Sciatic nerve (tissue), 2 donors: Measurements from ENCODE around the gene GAL. TPM values are rescaled to one million over a fixed set of nuclear protein-coding genes. Genes with fewer than 3 reads are reported as not detected.

Source experiments
- ATAC-seq: fragments of 200-7000 bp; cut with Tn5 transposase; one replicate; pipeline ENCODE4 v1.9.1; 2020; ENCODE audit warnings: mild to moderate bottlenecking, moderate library complexity
- DNase-seq: peaks from one replicate; pipeline ENCODE4 v3.0.0-alpha.2; 2020; ENCODE audit warnings: low spot score
- intact Hi-C: fragments of 100-400 bp; cut with DNase I; formaldehyde crosslinking; loops from one replicate; pipeline ENCODE4 v1.14.2; 2022
- total RNA-seq: library from RNA; stranded (reverse); fragmentation: NEBNext Ultra II Directional; extraction: Animal tissue kit (Norgen Biotek cat#: 25700); gene quantifications from one replicate; pipeline ENCODE4 v1.2.1, GENCODE V29; 2021
- donor health status: DM: no; HTN: no; CAD: no.
- donor health status: DM: no; HTN: no; CAD: no.

The GAL gene
- total RNA-seq, 1 donor from 2014 or later, result not detected

DNA sequence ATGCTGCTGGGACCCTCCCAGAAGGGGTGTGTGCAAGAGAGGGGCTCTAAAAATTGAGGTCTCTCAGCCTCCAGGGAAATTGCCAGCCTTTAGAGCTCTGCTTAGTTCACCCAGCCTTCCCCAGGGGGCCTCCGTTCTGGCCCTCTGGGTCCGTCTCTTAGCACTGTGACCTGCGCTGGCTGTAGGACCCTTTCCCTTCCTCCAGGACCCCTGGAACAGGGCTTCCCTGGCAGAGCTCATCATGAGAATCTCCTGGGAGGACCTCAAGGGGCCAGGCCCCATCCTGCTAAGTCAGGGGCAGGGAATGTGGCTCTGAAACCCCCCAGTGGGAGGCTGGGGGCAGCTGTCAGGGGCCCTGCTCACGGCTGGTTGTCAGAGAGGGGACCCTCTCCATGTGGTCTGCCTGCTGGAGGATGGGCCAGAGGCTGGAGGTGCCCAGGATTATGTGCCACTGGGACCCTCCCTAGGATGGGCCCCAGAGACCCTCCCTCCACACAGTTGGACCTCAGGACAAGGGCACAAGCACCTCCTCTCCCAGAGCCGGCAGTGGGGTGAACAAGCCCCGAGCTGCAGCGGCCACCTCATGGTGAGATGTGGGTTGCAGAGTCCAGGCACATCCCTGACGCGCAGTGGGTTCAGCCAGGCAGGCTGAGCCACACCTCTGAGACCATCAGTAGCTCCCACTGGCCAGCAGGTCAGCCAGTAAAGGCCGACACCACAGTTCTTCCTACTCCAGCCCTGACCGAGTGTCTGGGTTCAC, 27.1 kb upstream of the GAL start:
- peak; percentile 48 for DNase-seq
- intact Hi-C loops, result no loop called here
- no peak for ATAC-seq

DNA sequence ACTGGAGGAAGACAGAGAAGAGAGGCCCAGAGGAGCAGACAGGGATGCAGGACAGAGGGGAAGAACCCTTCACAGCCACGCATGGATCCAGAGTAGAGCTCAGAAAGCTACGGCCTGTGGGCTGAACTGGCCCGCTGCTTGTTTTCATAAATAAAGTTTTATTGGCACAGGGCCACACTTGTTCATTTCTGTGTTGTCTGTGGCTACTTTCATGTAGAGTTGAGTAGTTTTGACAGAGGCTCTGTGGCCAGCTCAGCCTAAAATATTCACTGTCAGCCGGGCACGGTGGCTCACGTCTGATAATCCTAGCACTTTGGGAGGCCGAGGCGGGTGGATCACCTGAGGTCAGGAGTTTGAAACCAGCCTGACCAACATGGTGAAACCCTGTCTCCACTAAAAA, 26.2 kb upstream of the GAL start:
- intact Hi-C loops, result no loop called here
- DNase-seq (no peak), ATAC-seq (no peak)

DNA sequence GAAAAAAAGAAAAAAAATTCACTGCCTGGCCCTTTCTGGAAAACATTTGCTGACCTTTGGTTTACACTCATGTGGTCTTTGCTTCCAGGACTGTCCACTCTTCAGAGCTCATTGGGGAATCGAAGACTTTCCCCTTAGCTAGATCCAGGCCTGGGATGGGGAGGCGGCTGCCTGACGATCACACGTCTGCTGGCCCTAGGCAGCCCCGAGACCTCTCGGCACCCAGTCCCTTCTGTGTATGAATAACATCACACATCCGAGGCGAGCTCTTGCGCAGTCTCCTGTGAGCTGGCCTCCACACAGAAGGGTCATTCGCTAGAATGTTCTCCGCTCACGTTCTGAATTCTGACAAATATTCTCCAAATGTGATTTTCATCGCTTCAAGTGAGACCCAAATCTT, 25.7 kb upstream of the GAL start:
- peak; percentile 88 for ATAC-seq
- DNase-seq, result peak; percentile 74

DNA sequence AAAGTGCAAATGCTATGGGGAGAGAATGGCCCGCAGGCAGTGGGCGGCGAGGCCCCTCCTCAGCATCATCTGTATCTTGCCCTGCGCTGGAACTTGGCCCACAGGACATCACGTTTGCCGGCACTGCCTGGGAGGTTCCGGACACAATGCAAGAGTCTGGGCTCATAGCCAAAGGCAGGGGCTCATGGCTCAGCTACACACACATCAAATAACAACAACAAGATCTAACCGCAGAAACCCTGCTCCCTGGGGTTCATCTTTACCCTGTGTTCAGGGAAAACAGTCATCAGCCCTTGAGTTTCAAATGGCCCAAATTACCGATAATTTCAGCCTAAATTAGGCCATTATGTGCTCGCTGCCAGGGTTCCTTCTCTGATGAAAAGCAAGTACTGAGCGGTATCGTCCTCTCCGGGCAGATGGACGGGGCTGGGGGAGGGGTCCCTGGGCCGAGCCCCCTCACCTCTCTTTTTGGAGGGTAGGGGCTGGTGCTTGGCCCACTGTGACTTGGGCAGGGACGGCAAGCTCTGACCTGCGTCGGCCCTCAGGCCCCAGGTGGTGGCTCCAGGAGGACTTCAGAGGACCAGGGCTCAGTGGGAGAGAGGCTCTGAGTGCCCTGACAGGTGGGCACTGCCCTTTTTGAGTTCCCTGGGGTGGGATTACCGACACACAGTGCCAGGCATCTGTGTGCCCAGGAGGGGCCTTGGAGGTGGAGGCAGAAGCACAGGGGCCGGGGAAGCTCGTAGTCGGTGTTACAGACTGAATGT, 25.0 kb upstream of the GAL start:
- DNase-seq, result peak; percentile 91
- intact Hi-C loops, result no loop called here
- ATAC-seq, result peak; percentile 93

More for the DNA sequence above, 25.7 kb upstream of the GAL start:
- intact Hi-C loops, result no loop called here

DNA sequence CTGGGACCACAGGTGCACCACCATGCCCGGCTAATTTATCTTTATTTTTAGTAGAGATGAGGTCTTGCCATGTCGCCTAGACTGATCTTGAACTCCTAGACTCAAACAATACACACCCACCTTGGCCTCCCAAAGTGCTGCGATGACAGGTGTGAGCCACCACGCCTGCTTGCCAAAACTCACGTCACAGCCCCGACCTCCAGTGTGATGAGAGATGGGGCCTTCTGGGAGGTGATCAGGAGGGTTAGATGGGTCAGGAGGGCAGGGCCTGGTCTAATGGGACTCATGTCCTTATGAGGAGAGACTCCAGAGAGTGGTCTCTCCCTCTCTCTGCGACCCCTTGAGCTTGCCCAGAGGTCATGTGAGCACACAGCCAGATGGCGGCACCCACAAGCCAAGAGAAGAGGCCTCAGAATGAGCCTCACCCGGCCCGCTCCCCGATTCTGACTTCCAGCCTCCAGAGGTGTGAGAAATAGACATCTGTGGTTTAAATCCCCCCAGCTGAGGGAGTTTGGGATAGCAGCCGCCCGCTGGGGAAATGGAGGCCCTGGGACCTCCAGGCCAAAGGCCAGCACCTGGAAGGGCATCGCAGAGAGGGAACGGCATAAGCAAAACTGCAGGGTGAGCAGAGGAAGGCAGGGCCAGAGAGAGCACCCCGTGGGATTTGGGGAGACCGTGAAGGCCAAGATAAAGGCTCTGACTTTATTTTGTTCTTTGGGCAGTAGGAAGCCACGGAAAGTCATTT, 24.1 kb upstream of the GAL start:
- intact Hi-C loops, result no loop called here
- ATAC-seq (no peak), DNase-seq (peak; percentile 53)

DNA sequence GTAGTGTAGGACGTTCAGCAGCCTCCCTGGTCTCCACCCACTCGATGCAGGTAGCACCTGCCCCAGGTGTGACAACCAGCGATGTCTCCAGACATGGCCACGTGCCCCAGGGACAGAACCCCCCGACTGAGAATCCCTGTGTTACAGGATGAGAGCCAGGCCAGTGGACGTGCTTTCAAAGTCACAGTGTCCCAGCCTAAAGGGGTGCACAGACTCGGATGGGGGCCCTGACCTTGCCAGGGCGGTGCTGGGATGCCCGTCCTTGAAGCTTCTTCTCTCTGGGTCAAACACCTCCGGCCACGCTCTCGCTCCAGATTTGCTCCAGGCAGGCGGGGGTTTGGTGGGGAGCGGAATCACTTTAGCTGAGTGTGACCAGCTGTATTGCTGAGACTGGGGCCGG, 23.3 kb upstream of the GAL start:
- DNase-seq, result peak; percentile 48
- intact Hi-C loops, result no loop called here
- ATAC-seq, result no peak

DNA sequence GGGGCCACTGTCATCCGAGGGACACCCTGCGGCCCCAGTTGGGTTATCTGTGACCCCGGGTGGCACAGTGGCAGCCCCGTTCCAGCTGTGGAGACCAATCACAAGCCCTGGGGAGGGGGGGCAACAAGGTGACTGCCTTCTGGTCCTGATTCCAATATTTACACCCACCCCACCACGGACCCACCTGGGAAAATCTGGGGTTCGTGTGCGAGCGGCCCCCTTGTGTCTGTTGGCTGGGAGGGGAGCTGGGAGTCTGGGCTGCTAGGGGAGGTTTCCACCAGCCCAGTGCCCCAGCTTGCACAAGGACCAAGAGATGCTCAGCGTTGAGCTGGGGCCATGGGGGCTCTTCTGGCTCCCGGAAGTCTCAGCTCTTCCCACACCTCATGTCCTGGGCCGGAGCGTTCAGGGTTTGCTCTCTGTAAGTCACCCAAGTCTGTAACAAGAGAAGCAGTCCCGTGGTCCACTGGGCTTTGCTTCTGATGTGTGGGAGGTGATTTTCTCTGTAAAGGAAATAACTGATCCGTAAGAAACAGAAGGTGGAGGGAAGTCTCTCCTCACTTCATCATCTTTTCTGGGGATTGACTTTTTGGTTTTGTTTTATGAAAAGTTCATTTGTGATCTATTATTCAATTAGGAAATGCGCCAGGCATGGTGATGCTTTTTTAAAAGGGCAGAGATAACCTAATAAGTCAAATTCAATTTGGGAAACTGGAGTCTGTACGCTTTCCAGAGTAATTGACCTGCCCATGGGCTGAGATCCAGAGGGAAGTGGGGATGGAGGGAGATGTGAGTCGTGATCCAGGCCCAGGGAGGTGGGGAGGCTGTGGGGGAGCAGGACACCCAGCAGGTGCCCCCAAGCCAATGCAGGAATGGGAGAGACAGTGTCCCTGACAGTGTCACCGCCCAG, 22.4 kb upstream of the GAL start:
- ATAC-seq (no peak), DNase-seq (peak; percentile 45)
- intact Hi-C loops, result no loop called here

DNA sequence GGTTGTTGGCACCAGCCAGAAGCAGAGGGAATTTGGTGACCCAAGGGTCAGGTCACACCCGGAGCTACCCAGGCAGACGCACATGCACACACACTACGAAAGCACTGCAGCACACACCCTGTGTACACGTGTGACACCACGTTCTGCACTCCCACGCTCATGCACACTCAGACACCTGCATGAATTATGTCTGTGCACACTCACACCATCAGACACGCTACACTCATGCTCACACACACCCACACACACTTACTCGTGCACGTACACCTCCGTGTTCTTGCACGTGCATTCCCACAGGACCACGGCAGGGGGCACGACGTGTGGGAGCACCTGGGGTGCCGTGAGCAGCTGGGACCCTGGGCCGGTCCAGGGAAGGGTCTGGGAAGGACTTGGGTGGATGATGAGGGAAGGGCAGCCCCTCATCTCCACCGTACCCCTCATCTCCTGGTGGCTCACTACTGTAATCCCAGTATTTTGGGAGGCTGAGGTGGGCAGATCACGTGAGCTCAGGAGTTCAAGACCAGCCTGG, 20.8 kb upstream of the GAL start:
- no peak for ATAC-seq
- DNase-seq, result peak; percentile 8
- intact Hi-C loops, result no loop called here

DNA sequence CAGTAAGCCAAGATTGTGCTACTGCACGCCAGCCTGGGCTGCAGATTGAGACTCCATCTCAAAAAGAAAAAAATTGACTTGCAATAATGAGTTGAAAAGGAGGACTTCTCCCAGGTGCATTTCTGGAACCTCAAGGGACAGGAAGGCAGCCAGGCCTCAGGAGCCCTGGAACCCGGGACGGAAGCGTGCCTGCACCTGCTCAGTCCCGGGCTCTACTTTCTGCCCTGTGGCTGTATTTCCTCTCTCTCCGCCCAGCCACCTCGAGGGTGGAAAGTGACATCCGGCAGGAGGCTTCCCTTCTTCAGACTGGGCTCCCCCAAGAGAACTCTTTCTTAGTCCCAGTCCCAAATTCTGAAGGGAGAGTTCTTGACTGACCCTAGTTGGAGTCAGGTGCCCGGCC, 20.2 kb upstream of the GAL start:
- ATAC-seq (no peak), DNase-seq (peak; percentile 41)
- intact Hi-C loops, result no loop called here

DNA sequence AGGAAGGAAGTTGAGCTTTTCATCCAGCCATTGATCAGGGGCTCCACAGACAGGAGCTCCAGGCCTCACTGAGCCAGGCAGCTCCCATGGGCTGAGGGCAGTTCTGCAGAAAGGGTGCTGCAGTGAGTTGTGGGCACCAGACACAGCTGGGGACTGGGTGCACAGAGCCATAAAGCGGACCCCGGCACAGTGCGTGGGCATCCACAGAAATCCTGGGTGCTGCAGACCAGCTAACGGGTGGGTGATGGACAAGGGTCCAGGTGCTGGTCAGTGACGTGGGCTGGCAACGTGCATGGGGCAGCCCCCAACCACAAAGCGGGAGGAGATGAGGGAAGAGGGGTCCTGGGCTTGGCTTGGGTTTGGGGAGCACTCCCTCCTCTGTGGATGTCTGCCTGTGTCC, 19.4 kb upstream of the GAL start:
- intact Hi-C loops, result no loop called here
- DNase-seq (peak; percentile 48), ATAC-seq (no peak)

DNA sequence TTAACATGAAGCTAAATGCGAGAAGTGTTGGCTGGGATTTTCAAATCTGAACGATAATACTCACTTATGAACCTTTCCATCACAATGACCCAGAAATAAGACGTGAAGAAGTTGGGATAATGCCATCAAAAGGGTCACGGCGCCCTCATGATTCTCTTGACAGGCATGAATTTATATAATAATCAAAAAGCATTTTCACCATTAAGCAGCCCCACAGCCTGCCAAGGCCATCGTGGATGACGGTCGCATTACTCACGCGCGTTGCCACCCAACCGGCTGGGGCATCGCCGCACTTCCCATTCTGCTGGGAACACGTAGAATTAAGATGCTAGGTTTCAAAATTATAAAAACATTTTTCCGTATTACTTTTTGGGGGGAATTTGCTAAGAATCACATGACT, 18.9 kb upstream of the GAL start:
- ATAC-seq, result no peak
- intact Hi-C loops, result no loop called here
- DNase-seq, result peak; percentile 34

DNA sequence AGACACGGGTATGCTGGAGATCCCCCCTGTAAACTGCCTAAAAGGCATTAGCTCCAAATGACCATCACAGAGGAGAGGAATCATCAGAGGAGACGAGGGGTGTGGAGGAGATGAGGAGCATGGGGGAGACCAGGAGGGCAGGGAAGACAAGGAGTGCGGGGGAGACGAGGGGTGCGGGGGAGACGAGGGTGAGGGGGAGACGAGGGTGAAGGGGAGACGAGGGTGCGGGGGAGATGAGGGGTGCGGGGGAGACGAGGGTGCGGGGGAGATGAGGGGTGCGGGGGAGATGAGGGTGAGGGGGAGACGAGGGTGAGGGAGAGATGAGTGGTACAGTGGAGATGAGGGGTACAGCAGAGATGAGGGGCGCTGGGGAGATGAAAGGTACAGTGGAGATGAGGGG, 17.5 kb upstream of the GAL start:
- ATAC-seq (no peak), DNase-seq (peak; percentile 57)
- intact Hi-C loops, result no loop called here

DNA sequence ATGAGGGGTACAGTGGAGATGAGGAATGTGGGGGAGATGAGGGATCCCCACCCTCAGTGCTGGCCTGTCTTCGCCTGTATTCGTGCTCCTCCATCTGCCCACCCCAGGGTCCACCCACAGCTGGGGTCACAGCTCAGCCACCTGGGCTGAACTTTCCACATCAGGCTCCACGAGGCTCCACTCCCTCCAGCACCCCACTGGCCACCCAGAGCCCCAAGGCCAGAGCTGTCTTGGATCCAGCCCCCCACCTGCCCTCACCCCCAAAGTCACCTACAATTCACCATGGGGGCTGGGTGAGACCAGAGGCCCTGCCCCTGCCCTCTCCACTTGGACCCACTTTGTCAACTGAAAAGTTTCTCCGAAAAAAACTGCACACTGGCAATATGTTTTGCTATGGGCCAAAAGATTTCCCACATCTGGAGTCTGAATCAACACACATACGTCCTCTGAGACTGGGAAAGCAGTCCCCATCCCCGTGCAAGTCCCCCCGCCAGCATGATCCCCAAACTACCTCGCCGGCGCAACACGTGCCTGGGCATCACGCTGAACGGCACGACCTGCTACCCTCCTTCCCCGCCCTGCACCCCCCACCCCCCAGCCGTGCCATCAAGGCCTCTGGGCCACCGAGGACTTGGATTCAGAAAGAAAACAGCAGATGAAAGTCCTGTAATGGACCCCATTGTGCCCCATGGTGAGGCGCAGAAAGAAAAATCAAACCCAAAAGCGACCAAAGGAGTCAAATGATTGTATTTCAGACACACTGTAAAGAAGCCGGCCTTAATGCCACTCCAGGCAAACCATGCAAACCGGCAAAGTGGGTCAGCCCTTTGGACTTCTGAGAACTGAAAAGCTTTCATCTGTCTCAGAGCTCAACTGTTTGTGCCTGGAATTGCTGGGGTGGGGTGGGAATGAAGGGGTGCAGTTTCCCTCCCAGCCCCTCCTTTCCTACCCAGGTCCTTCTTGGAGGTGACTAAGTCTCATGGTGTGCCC, 16.5 kb upstream of the GAL start:
- intact Hi-C loops, result no loop called here
- peak; percentile 11 for ATAC-seq
- DNase-seq, result peak; percentile 47

DNA sequence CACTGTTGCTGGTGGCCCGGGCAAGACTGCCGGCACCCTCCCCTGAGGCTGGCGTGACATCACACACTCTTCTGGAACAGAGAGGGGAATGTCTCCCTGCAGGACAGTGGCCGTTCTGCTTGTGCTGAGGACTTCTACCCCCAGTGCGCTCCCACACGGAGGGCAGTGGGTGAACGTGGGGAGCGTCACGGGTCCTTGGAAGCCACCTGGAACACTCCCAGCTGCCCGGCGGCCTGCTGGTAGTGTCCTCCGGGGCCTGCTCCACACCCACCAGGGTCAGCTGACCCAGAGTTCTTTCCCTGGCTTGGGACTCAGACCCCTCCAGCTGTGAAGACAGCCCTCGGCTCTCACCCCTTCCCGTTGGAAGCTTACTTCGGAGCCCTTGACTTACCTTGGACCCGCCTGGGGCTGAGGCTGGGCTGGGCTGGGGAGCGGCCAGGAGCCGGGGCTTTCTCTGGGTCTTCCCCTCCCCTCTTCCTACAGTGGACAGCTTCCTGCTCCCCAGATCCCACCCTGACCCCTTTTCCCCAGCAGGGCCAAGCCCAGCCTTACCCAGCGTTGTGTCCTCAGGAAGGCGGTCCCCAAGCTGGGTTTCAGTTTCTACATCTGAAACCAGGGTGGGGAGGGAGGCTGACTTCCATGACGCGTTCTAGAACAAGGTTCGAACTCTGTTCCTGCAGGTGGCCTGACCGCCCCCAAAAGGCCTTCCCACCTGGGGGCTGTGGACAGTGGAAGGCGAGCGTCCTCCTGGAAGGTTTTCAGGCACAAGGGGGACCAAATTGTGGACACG, 14.8 kb upstream of the GAL start:
- peak; percentile 41 for ATAC-seq
- DNase-seq, result no peak
- intact Hi-C loops, result no loop called here

DNA sequence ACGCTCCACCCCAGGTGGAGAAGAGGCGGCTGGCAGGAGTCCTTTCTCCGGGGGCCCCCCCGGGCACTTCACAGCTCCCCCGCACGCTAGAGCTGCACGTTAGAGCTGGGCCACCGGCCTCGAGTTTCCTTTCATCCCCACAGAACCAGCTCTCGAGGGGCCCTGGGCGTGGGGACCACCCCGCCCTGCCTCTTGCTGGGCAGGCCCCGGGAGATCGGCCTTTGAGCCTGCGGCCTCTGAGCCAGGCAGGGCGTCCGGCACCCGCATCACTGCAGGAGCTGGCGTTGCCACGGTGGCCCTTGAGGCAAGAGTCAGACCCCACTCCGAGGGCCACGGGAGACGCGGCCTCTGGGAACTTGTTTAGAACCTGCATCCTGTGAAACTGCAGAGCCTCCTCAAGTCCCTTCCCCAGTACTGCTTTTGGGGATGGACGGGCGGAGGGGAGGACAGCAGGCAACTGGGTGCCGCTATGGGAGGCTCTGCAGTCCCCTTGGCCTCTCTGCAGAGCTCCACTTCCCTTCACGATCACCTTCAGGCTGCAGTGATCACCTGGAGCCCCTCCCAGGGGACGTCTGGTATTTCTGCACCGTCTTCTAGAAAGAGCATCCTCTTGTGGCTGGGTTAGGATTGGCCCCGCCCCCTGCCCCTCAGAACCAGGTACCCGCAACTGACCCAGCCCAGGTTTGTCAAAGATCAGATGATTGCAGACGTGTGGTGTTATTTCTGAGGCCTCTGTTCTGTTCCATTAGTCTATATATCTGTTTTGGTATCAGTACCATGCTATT, 13.9 kb upstream of the GAL start:
- ATAC-seq (no peak), DNase-seq (no peak)
- intact Hi-C loops, result no loop called here

DNA sequence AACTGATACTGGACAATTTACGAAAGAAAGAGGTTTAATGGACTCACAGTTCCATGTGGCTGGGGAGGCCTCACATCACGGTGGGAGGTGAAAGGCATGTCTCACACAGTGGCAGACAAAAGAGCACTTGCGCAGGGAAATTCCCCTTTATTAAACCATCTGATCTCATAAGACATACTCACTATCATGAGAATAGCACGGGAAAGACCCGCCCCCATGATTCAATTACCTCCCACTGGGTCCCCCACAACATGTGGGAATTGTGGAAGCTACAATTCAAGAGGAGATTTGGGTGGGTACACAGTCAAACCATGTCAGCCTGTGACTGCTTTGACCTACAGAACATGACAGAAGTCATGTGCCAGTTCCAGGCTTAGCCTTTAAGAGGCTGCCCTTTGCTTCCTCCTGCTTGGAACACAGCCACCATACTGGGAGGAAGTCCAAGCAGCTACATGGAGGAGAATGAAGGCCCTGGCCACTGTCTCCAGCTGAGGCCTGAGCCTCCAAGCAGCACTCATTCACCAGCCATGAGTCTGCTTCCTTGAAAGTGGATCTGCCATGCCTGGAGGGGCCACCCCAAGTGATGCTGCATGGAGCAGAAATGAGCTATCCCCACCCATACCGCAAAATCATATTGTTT, 10.9 kb upstream of the GAL start:
- intact Hi-C loops, result no loop called here
- ATAC-seq (no peak), DNase-seq (no peak)
